Fibroblast of peridontal ligament (primary cell): Measurements from ENCODE around the gene PROSER3.

Experiments
- DNase-seq: peaks from one replicate; pipeline ENCODE4 v3.0.0-alpha.2; 2010; ENCODE audit errors: extremely low read depth

PROSER3 gene

DNA sequence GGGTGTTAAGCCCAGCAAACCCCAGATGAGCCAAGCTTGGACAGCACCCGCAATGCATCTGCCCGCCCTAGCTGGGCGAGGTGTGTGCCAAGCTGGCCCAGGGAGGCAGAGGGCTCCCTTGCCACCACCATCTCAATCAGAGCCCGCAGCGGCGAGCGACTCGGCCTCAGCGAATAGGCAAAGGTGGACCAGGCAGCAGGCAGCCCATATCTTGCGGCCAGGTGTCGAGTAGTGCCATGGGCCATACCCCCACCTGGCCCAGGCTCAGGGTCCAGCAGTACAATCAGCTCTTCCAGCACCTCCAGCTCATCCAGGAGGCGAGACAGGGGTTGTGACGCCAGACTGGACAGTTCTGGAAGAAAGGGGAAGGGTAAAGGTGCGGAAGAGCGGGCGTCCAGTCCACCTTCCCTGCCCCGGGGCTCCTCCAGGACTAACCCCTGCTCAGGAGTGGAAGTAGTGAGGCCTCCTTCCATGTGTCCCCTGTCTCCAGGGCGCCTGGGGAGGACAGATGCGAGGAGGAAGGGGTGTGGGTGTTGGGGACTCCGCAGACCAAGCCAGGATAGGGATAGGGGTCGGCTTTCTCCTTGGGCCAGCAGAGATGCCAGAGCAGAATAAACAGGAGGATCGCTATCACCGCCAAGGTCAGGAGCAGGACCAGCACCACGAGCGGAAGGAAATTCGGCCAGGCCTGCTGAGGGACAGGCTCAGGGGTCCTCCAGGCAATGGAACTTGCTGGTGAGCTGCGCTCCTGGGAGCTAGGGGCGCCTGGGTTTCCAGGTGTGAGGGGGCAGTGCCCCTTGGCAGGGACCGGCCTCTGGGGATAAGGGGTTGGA lies 18.5 kb upstream of the PROSER3 start:
- DNase-seq = no peak

DNA sequence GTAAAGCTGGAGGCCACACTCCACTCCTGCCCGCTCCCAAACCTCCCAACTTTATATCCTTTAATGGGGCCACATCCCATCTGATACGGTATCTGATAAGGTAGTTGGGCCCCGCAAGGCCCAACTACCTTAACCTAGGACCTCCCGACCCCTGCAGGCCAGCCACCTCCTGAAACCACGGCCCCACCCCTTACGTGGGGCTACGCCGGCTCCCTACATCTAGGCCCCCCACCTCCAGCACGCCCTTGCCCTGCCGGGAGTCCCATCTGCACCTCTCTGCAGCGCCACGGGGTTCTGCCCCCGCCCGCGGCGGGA lies 17.9 kb upstream of the PROSER3 start:
- DNase-seq = no peak

DNA sequence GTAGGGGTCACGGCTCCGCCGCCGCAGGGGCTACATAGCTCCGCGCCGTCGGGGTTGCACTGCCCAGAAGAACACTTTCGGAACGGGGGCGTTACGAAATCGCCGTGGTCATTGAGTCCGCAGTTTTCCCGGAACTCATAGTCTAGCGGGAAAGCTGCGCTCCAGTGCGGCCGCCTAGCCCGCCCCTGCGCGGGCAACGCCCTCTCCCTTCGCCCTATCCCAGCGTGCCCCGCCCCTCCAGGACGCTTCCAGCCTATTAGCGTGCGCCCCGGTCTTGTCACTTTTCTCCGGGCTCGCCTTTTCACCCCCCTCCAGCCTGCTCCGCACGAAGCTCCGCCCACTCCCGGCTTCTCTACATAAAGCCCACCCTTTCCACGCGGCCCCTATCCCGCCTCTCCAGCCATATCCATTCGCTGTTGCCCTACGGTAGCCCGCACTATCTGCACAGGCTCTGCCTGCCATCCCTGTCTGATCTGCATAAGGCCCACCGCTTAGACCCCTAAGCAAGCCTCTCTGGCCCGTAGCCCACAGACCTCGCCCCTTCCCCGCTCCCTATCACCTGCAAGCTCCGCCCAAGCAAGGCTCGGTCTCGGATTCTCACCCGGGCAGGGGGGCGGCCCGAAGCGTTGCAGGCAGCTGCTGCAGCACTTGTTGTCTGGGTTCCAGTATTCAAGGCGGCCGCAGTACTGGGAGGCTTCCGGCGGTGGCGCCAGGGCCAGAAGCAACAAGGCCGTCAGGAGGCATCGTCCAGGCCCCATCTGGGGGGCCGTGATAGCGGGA lies 17.4 kb upstream of the PROSER3 start:
- peak; percentile 92 for DNase-seq

DNA sequence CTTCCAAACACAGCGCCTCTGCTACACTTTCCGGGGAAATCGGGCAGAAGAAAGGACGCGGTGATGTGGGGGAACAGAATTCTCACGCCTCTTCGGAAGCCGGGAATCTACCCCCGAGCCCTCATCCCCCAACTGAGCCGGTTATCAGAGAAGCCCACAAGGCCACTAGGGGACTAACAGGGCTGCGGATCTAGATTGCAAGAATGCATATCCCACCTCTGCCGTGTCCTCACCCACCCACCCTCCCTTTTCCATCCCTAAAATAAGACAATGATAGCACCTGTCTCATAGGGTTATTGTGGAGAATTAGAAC lies 16.8 kb upstream of the PROSER3 start:
- no peak for DNase-seq

DNA sequence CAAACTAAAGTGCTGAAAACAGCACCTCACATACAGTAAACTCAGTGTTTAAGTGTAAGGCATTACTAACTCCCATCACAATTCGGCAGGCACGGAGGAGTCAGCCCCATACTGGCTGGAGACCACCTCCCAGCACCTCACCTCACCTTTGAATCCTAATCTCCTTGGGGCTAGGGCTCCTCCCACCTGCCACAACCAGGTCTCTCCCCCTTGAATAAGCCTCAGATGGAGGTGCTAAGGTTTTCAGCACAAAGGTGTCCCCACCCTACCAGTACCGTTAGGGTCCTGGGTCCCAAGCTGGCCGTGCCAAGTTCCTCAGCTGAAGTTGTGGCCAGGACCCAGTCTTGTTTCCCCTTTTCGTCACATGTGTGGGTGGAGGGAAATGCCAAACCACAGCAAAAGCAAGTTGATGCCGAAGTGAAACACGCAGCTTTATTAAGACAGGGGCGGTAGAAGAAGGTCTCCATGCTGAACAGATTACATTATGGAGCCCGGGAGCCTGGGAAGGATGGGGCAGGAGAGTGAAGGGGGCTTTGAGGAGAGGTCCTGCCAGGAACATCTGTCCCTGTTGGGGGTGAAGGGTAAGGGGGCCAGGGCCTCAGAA lies 15.8 kb upstream of the PROSER3 start, which contains the start of gene IGFLR1:
TSS of gene IGFLR1 (minus strand) at position 332 of the 604 bp plus-strand sequence. CDS start 1,272 bp downstream, outside the sequence.
- no peak for DNase-seq

DNA sequence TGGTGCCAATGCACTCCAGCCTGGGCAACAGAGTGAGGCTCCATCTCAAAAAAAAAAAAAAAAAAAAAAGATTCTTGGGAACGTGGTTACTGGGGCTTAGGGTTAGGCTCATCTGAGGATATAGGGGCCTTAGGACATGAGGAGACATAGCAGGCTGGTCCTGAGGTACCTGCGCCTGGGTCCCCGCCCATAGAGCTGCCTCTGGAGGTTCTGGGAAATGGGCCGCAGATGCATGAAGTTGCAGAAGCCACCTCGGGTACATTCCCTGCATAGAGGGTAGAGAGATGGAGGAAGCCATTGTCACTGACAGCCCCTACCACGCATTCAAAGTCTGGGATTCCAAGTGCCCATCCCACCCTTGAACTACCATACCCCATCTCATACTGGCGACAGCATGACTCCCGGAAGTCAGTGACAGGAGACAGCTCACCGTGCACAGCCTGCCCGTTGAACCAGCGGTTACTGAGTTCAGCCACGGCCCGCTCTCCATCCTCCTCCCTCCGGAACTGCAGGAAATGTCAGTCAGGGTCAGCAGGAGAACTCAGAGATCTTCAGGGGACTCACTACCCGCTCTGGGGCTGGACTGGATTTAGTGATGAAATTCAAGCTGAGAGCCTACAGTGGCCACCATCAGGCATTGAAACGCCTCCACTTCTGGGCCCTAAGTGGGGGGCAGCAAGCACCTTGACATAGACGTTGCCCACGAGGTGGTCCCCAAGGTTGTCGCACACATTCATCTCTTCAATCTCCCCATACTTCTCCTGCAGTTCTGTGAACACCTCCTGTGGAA lies 14.1 kb upstream of the PROSER3 start:
- no peak for DNase-seq

DNA sequence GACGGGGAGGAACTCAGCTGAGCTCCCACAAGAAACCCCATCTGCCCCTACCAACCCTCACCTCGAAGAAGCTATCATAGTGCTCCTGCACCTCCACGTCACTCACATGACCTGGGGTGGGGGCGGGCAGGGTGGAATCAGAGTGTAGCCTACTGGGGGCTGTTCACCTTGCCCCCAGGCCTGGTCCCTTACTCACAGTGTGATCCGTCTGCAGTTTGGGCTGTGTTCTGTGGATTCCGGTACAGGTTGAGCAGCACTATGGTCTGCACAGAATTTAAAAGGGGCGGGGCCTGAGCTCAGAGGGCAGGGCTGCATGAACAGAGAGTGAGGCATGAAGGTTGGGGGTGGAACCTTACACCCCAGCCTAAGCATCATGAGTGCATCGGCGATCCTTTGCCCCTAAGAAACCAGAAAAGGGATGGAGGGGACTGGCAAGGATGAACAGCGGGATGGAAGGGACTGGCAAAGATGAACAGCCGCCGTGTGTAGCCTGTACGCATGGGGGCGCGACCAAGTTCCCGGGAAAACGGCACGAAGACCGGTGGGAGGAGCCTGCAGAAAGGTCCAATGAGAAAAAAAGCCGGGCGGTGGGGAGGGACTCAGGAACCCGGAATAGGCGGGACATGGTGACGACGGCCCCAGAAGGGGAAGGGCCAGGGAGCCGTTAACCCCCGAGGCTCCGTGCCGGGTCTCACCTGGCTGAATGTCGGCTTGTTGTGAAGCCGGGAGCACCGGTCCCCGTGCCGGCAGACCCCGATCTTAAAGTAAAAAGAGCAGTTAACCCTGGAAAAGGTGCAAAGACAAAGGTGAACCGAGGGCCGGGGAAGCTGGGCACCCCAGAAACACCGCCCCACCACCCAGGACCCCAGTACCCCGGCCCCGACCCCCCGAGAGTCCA lies 13.3 kb upstream of the PROSER3 start:
- DNase-seq = peak; percentile 94

DNA sequence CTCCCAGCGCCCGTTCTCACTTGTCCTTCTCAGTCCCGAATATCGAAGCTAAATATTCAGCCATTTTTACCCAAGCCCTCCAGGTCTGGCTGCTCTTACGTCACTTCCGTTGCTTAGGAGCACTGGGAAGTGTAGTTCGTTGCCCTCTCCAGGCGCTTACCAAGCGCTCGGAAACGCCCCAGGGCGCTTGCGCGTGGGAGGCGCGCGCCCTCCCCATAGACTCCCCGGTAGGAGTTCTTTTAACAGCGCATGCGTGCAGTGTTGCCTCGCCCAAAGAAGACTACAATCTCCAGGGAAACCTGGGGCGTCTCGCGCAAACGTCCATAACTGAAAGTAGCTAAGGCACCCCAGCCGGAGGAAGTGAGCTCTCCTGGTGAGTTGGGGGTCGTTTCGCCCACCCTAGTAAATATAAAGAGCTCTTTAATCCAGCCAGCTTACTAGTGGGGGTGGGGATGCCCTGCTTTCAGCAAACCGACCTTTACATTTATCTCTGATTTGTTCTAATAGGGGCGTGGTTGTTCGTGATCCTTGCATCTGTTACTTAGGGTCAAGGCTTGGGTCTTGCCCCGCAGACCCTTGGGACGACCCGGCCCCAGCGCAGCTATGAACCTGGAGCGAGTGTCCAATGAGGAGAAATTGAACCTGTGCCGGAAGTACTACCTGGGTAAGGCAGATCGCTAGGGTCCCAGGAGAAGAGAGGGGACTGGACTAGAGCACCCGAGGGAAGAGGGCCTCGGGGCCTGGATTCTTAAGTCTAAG lies 12.5 kb upstream of the PROSER3 start, which contains the start of the genes PSENEN and U2AF1L4:
TSS of gene PSENEN (plus strand) at position 324 of the 759 bp plus-strand sequence. CDS start at position 604, 280 bp downstream.
TSS of gene U2AF1L4 (minus strand) at position 91 of the 759 bp plus-strand sequence. CDS start at position 64, 27 bp downstream.
- DNase-seq = peak; percentile 100

DNA sequence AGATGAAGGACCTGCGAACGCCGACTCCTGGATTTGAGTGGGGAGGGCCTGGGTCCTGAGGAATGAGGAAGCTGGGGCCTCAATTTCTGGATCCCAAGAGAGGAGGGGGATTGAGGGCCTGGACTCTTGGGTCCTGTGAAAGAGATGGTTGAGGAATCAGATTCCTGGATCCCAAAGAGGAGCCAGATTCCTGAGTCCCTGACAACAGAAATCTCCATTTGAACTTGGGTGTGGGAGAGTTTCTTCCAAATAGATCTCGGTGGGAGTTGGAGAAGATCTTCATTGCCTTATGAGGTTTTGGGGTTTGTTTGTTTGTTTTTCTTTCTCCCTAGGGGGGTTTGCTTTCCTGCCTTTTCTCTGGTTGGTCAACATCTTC lies 11.9 kb upstream of the PROSER3 start:
- peak; percentile 8 for DNase-seq

DNA sequence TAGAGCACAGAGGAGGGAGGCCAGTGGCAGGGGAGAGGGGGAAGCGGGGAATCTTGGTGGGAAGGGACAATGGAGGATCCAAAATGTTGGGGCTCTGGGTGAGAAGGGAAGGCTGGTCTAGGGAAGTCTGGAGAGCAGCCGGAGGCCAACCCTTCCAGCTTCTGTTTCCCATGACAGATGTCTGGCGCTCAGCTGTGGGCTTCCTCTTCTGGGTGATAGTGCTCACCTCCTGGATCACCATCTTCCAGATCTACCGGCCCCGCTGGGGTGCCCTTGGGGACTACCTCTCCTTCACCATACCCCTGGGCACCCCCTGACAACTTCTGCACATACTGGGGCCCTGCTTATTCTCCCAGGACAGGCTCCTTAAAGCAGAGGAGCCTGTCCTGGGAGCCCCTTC lies 11.4 kb upstream of the PROSER3 start:
- DNase-seq = no peak

DNA sequence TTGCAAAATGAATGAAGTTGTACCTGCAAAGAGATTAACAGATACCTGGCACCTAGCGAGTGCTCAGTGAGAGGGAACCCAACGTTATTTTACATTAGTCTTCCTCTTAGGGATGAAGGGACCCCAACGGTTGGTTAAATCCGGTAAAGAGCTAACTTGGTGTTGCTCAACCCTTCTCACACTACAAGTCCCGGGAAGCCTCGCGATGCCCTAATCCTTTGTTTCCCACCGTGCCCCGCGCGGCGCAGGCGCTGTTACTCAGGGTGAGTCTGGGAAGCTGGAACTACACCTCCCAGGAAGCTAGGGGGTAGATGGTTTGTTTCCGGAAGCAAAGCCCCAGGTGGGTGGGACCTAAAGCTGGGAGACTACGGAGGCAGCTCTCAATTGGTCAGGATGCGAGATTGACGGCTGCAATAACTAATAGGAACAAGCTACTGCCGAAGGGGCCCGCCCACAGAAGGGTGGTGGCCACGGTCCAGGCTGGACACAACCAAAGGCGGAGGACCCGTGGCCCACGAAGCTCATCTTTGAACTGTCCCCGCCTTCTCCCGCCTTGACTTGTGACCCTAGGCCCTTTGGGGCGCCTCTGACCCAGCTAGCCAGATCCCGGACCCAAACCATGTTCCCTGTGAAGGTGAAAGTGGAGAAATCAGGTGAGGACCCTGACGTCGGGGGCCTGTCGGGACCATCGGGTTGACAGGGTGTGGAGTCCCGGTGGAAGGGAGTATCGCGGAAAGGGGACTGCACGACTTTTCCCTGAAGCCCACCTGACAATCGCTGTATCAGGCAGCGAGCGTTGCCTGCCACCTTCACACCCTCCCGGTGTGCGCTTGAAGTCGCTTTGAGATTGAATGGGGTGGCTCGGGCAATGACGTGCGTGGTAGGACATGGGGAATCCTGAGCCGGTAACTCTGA lies 9.6 kb upstream of the PROSER3 start, which contains the start of gene LIN37:
TSS of gene LIN37 (plus strand) at position 471 of the 915 bp plus-strand sequence. CDS start at position 620, 149 bp downstream.
- peak; percentile 100 for DNase-seq

DNA sequence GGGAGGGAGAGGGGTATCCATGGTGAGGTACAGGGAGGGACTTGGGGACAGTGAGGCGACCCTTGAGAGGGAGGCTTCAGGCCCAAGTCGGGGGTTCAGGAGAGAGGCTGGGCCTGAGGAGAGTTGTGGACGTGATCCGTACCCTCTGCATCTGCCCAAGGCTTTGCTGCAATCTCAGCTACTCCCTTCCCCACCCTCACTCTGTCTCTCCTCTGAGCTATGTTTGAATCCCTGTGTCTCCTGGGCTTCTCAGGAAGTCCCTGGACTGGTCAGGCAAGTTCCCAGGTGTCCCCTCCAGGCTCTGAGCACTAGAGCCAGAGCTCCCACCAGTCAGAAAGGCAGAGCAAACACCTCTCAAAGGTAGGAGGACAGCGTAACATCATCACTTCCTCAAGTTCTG lies 7.8 kb upstream of the PROSER3 start:
- no peak for DNase-seq

DNA sequence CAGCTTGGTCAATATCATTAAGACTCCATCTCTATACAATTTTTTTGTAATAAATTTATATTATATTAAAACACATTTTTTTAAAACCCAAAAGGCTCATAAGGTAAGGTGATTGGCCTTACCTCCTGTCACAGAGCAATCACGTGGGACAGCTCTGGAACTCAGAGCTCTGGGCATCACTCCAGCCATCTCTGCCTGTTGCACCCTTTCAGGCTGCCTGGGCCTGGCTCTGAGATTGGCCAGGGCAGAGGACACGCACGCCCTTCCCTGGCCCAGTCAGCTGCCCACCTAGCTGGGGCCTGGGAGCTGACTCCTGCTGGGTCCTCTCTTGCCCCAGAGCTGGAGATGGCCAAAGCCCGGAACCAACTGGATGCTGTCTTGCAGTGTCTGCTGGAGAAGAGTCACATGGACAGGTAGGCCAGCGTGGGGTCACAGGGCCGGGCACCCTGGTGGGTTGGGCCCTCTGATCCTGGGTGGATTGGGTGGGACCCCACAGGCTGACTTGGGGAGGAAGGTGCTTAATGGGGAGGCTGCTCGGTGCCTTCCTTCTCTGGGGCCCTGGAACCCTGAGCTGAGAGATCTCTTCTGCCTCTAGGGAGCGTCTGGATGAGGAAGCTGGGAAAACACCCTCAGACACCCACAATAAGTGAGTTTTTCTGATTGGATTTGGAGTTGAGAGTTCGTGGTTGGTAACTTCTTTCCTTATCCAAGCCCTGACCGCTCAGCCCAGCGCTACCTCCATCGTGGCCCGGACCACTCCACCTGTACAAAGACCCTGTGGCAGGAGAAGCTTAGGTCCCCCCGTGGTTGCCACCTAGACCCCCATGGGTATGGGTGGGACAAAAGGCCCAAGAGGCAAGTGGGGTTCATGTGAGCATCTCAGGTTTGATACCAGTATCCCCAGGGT lies 5.9 kb upstream of the PROSER3 start:
- no peak for DNase-seq

DNA sequence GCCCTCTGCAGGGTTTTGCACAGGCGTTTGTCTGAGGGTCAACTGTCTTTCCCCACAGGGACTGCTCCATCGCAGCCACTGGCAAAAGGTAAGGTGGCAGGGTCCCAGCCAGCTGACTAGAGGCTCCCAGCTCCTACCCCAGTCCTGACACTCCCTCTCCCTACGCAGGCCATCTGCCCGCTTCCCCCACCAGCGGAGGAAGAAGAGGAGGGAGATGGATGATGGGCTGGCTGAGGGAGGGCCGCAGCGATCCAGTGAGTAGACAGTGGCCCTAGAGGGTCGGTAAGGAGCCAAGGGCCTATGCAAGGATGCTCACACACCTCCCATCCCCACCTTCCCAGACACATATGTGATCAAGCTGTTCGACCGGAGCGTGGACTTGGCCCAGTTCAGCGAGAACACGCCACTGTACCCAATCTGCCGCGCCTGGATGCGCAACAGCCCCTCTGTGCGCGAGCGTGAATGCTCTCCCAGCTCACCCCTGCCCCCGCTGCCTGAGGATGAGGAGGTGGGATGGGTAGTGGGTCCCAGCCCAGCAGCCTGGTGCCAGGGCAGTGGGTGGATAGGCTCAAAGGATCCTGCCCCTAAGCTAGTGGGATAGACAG lies 5.1 kb upstream of the PROSER3 start:
- DNase-seq = no peak

DNA sequence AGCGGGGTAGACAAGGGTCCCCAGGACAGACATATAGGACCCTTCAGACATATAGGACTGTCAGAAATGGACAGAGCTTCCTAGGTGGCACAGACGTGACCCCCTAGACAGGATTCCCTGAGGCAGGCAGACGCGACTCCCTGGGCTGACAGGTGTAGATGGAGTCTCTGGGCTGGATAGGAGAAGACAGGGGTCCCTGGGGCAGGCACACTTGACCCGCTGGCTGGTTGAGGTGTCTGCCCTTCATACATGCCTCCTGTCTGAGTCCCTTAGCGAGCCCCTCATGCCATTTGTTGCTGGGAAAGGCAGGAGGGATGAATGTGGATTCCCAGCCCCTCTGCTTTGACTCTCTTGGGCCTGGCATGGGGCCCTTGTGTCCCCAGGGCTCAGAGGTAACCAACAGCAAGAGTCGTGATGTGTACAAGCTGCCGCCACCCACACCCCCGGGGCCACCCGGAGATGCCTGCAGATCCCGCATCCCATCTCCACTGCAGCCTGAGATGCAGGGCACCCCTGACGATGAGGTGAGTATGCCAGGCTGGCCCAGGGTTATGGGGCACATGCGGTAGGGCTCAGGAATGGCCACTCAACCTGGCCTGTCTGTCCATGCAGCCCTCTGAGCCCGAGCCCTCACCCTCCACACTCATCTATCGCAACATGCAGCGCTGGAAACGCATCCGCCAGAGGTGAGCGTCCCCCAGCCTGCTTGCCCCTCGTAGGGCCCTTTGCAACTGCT lies 4.2 kb upstream of the PROSER3 start:
- no peak for DNase-seq

DNA sequence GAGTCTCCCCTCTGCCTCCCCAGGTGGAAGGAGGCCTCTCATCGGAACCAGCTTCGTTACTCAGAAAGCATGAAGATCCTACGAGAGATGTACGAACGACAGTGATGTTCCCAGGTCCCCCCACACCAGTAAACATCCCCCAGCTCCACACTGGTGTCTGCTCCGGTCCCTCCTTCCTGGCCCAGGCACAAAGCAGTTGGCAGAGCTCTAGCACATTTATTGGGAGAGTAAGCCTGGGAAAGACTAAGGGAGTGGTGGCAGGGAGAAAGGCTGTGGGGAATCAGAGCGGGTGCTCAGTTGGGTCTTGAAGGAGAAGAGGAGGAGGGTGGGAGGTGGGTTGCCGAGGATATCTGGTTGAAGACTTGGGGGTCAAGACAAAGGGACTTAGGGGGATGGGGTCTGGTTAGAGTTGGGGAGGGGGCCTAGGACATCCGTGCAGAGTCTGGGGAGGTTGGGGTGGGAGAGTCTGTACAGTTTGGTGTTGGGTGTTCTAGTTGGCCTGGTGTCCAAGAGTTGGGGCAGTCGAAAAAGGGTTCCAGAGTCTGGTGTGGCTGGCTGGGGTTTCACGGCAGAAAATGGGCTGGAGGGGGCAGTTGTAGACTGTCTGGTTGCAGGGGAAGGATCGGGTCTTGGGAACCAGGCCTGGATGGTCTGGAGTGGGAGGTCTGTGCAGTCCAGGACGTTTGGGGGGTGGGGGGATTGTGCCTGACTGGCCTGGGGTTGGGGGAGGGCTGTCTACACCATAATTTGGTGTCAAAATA lies 3.4 kb upstream of the PROSER3 start:
- DNase-seq = no peak
